Immature natural killer cell (primary cell): Measurements from ENCODE around the gene PTPMT1. TPM values are rescaled to one million over a fixed set of nuclear protein-coding genes. Genes with fewer than 3 reads are reported as not detected.
"Not testable (repeated sequence)": the region's sequence is repeated elsewhere in the genome, so short reads cannot be mapped to it uniquely, and the experiment has no call there.

ENCODE experiments used
- DNase-seq, 3 donors: peaks; one replicate each; pipeline ENCODE4 v3.0.0; 2022; ENCODE audit warnings: mixed read lengths in 1 of 3
- H3K27ac Mint-ChIP-seq, 6 donors: one replicate each; pipeline ENCODE4 v1.8.0; 2020; ENCODE audit warnings: mixed read lengths in 6 of 6, mild to moderate bottlenecking in 5 of 6, inconsistent platforms in 4 of 6, moderate library complexity in 3 of 6
- H3K27me3 Mint-ChIP-seq, 3 donors: one replicate each; pipeline ENCODE4 v1.8.0; 2020 to 2021; ENCODE audit warnings: low read depth in 3 of 3, mild to moderate bottlenecking in 3 of 3, mixed read lengths in 3 of 3, moderate library complexity in 3 of 3, inconsistent platforms in 1 of 3
- H3K36me3 Mint-ChIP-seq, 3 donors: one replicate each; pipeline ENCODE4 v1.8.0; 2020; ENCODE audit warnings: mixed read lengths in 3 of 3, inconsistent platforms in 2 of 3, mild to moderate bottlenecking in 2 of 3
- H3K4me1 Mint-ChIP-seq, 2 donors: one replicate each; pipeline ENCODE4 v1.8.0; 2020; ENCODE audit warnings: inconsistent platforms in 2 of 2, mild to moderate bottlenecking in 2 of 2, mixed read lengths in 2 of 2, moderate library complexity in 1 of 2
- H3K4me3 Mint-ChIP-seq, 5 donors: one replicate each; pipeline ENCODE4 v1.8.0; 2020; ENCODE audit warnings: mild to moderate bottlenecking in 5 of 5, mixed read lengths in 5 of 5, inconsistent platforms in 3 of 5, moderate library complexity in 3 of 5
- H3K9me3 Mint-ChIP-seq, 6 donors: one replicate each; pipeline ENCODE4 v1.8.0; 2020; ENCODE audit warnings: mild to moderate bottlenecking in 6 of 6, mixed read lengths in 6 of 6, inconsistent platforms in 4 of 6, moderate library complexity in 3 of 6
- polyA plus RNA-seq, 3 donors: library from polyadenylated mRNA; unstranded; fragments of 300-500 nt; fragmentation: Illumina TruSeq; gene quantifications; one replicate each; pipeline ENCODE4 v1.2.3, GENCODE V29; 2021

The PTPMT1 gene
- polyA plus RNA-seq, 3 donors from 2014 or later = 62.2 to 117 (median 80.2) TPM

DNA sequence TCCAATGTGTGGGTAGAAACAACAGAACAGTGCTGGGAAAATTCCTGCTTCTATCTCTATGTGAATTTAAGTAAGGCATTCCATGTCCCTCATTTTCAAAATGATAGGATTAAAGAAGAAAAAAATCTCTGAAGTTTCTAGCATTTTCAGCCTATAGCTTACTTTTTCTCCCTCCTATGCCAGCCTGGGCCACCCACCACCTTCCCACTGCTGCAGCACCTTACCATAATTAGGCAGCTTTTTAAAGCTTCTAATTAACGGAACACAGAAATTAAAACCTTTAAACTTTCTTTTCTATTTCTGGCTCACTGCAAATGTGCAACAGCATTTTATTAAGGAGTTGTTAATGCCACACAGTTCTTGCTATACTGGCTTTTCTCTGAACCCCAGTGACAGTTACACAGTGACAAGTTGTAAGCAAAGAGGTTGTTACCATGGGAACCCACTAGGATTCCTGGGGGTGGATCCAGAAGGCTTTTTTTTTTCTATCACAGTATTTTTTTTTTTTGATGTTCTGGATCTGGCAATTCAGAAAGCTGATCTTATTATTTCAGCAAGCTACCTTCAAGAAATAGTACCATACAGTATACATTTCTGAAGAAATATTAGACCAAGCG lies 32.7 kb upstream of the PTPMT1 start:
- Mint-ChIP-seq H3K27me3 (peaks cover 0 to 1% (median 0%) of the 10 kb centered on the region in 3 donors), H3K36me3 (no peaks in the 10 kb centered on the region), H3K27ac (peak overlapping the region in 1 of 6 donors; percentile 7), H3K4me3 (no peak overlapping the region), H3K4me1 (peaks cover 35 to 57% of the 10 kb centered on the region in 2 donors), H3K9me3 (no peaks in the 10 kb centered on the region)
- DNase-seq = no peak

DNA sequence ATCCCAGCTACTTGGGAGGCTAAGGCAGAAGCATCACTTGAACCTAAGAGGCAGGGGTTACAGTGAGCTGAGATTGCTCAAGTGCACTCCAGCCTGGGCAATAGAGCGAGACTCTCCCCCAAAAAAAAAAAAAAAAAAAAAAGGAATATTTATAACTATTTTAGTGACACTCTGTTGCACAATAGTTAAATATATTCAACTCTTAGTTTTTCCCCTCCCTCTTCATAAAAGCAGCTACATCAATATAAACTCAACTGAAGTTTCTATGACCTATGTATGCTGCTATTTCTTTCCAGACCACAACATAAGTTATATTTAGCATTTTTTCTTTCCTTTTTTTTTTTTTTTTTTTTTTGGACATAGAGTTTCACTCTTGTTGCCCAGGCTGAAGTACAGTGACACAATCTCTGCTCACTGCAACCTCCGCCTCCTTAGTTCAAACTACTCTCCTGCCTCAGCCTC lies 31.7 kb upstream of the PTPMT1 start:
- no peak overlapping the region for H3K27ac Mint-ChIP-seq
- peaks cover 39 to 59% of the 10 kb centered on the region in 2 donors for H3K4me1 Mint-ChIP-seq
- H3K4me3 Mint-ChIP-seq = no peak overlapping the region

DNA sequence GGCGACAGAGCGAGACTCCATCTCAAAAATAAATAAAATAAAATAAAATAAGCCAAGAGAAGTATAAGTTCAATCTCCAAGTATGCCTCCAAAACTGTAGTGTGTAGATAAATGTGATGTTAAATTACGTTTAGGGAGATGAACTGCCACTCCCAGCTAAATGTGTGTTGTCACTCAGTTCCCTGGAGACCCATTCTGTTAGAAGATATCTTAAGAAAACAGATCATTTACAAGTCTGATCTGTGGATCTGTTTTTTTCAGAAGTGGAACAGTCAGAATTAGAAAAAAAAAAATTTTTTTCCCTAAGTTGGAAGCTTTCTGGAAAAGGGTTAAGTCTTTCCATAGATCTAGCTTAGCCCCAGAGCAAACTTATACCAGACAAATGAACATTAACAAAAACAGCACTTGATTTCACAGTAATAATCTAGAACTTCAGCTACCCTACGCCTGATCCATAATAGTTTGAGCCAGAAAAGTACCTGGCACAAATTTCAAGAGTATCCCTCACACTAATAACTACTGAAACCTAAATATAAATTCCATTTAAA lies 30.6 kb upstream of the PTPMT1 start:
- peak overlapping the region in 2 of 6 donors; percentile 14 to 38 for H3K27ac Mint-ChIP-seq
- peaks cover 0 to 3% (median 0%) of the 10 kb centered on the region in 3 donors for H3K27me3 Mint-ChIP-seq
- H3K9me3 Mint-ChIP-seq = no peaks in the 10 kb centered on the region
- DNase-seq = no peak
- H3K4me1 Mint-ChIP-seq = peaks cover 47 to 65% of the 10 kb centered on the region in 2 donors
- no peaks in the 10 kb centered on the region for H3K36me3 Mint-ChIP-seq
- no peak overlapping the region for H3K4me3 Mint-ChIP-seq

More for the DNA sequence above, 31.7 kb upstream of the PTPMT1 start:
- no peak for DNase-seq
- H3K27me3 Mint-ChIP-seq = peaks cover 0 to 3% (median 0%) of the 10 kb centered on the region in 3 donors
- no peaks in the 10 kb centered on the region for H3K36me3 Mint-ChIP-seq
- H3K9me3 Mint-ChIP-seq = no peaks in the 10 kb centered on the region

DNA sequence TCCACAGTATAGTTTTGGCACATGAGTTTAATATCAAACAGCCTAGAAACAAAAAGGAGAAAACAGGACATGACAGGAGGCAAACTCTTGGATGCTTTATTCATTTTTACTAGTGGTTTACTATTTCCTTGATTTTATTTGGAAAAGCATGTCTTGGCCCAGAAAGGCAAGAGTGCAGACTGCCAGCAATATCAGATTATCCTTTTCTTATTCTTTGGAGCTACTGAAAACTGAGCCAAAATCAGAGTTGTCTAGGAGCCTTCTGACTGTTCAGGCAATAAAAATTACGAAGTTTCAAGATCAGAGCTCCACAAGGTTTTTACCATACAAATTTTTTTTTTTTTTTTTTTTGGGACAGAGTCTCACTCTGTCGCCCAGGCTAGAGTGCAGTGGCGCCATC lies 28.5 kb upstream of the PTPMT1 start:
- Mint-ChIP-seq H3K4me3 (no peak overlapping the region), H3K36me3 (no peaks in the 10 kb centered on the region), H3K9me3 (no peaks in the 10 kb centered on the region), H3K27ac (no peak overlapping the region), H3K27me3 (peaks cover 0 to 2% (median 0%) of the 10 kb centered on the region in 3 donors), H3K4me1 (peaks cover 57 to 71% of the 10 kb centered on the region in 2 donors)
- DNase-seq = no peak

DNA sequence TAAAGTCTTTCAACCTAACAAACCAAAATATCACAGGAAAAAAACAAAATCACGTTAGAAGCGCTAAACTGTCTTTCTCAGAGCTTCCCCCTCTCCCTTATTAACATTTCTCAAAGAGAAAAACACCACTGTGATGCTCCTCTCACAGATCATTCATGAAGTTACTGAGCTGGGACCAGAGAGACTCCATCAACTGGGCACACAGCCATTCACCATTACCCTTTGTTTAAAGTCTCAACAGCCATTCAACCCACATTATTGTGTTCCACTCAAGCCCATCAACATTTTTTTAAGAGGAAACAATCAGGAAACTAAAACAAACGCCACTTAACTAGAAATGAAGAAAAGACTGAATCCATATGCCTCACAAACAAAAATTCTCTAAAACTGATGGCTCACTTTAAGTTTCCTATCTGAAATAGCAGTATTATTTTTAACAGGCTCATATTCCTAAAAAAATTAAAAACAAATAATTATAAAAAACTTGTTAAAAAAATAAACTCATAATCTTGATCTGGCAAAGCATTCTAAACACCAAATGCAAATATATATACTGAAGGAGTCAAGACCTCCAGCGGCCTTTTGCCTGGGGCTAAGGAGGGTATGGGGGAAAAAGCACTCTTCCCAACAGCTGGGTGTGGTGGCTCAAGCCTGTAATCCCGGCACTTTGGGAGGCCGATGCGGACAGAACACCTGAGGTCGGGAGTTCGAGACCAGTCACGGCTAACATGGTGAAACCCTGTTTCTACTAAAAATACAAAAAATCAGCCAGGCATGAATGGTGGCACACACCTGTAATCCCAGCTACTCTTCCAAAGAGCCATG lies 26.4 kb upstream of the PTPMT1 start:
- Mint-ChIP-seq H3K4me3 (no peak overlapping the region), H3K4me1 (peaks cover 66 to 83% of the 10 kb centered on the region in 2 donors), H3K9me3 (no peaks in the 10 kb centered on the region), H3K27me3 (peaks cover 0 to 2% (median 0%) of the 10 kb centered on the region in 3 donors), H3K27ac (peak overlapping the region; percentile 18 to 68 (median 53)), H3K36me3 (no peaks in the 10 kb centered on the region)
- no peak for DNase-seq

DNA sequence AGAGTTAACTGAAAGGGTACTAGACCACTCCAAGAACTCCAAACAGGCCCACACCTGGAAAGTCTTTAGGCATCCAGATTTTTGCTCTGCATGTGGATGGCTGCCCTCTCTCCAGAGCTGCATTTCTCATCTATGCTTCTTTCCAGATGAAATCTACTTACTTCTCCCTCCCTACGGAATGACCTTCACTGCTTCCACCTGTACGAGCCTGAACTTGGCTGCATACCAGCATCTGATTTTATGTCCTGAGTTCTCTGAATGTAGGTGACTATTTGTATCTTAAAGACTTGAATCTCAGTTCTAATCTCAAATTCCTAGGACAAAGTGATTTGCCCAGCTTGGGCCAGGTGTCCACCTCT lies 25.7 kb upstream of the PTPMT1 start:
- H3K4me1 Mint-ChIP-seq = peaks cover 73 to 89% of the 10 kb centered on the region in 2 donors
- H3K27ac Mint-ChIP-seq = peak overlapping the region in 5 of 6 donors; percentile 36 to 85 (median 58)
- no peak for DNase-seq
- H3K9me3 Mint-ChIP-seq = no peaks in the 10 kb centered on the region
- H3K36me3 Mint-ChIP-seq = no peaks in the 10 kb centered on the region
- peaks cover 0 to 2% (median 0%) of the 10 kb centered on the region in 3 donors for H3K27me3 Mint-ChIP-seq
- peak overlapping the region; percentile 3 to 68 (median 48) for H3K4me3 Mint-ChIP-seq

DNA sequence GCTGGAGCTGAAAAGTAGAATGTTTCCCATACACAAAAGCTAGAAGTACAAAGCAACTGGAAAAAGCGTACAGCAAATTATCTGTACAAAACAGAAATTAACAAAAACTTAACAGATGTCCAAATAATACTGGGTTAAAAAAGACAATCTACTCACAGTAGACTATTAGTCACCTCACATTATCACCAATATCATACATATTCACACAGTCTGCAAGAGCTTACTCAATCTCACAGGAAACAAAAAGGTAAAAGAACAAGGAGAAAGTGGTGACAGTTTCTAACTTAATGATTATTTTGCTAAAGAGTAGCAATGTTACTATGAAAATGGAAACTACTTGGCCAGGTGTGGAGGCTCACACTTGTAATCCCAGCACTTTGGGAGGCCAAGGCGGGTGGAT lies 24.3 kb upstream of the PTPMT1 start:
- Mint-ChIP-seq H3K36me3 (no peaks in the 10 kb centered on the region), H3K4me1 (peaks cover 70 to 86% of the 10 kb centered on the region in 2 donors), H3K9me3 (no peaks in the 10 kb centered on the region), H3K27ac (peak overlapping the region; percentile 36 to 85 (median 78)), H3K4me3 (peak overlapping the region; percentile 48 to 68 (median 58)), H3K27me3 (peaks cover 0 to 2% (median 0%) of the 10 kb centered on the region in 3 donors)
- no peak for DNase-seq

DNA sequence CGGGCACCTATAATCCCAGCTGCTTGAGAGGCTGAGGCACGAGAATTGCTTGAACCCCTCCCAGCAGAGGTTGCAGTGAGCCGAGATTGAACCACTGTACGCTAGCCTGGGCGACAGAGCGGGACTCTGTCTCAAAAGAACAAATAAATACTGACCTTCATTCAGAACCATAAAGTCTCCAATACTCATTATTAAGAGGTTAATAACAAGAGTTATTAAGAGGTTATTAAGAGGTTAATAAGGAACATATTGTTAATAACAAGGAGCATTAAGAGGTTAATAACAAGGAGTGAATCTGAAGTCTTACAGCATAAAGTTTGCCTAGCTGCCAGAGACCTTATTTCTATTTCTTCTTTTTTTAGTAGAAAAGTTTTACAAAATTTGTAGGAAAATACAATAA lies 20.1 kb upstream of the PTPMT1 start:
- H3K4me3 Mint-ChIP-seq = no peak overlapping the region
- H3K27ac Mint-ChIP-seq = no peak overlapping the region
- H3K36me3 Mint-ChIP-seq = no peaks in the 10 kb centered on the region
- no peaks in the 10 kb centered on the region for H3K9me3 Mint-ChIP-seq
- H3K27me3 Mint-ChIP-seq = peaks cover 0 to 3% (median 2%) of the 10 kb centered on the region in 3 donors
- H3K4me1 Mint-ChIP-seq = peaks cover 68 to 82% of the 10 kb centered on the region in 2 donors
- DNase-seq = no peak

DNA sequence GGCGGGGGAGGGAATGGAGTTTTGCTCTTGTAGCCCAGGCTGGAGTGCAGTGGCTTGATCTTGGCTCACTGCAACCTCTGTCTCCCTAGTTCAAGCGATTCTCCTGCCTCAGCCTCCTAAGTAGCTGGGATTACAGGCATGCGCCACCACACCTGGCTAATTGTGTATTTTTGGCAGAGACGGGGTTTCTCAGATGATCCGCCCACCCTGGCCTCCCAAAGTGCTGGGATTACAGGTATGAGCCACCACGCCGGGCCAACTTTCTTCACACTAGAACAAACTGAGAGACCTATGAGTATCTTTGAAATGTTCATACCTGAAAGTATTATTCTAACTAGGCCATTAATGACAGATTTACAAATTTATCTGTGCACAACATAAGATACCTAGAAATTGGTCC lies 19.1 kb upstream of the PTPMT1 start:
- not testable (repeated sequence) for H3K27ac Mint-ChIP-seq, H3K36me3 Mint-ChIP-seq, DNase-seq, H3K27me3 Mint-ChIP-seq, H3K9me3 Mint-ChIP-seq
- Mint-ChIP-seq H3K4me1 (peaks cover 68 to 82% of the 10 kb centered on the region in 2 donors), H3K4me3 (peak overlapping the region in 1 of 5 donors; percentile 14)

DNA sequence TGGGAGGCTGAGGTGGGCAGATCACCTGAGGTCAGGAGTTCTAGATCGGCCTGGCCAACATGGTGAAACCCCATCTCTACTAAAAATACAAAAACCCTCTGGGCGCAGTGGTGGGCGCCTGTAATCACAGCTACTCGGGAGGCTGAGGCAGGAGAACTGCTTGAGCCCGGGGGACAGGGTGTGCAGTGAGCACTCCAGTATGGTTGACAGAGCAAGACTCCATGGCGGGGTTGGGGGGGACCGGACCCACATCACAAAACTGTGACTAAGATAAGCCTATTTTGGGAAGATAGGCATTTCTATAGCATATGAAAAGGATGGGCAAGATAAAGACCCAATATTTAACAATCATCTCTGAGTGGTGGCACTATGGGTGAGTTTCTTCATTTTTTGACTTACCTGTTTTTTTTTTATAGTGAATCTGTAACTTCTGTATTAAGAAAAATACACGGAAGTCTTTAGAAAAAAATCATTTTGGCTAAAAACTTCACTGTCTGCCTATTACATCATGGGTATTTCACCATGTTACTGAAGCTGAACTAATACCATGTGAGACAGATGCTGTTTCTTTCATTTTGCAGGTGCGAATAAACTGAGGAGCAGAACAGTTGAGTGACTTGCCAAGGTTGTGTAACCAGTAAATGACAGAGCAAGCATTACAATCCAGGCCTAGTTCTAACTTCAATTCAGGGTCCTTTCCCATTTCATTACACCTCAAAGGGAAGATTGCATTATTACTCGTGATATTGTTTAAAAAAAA lies 14.9 kb upstream of the PTPMT1 start:
- Mint-ChIP-seq H3K9me3 (no peaks in the 10 kb centered on the region), H3K4me1 (peaks cover 56 to 72% of the 10 kb centered on the region in 2 donors), H3K27ac (peak overlapping the region; percentile 57 to 93 (median 84)), H3K36me3 (no peaks in the 10 kb centered on the region), H3K4me3 (peak overlapping the region; percentile 27 to 98 (median 97)), H3K27me3 (peaks cover 0 to 8% (median 3%) of the 10 kb centered on the region in 3 donors)
- DNase-seq = no peak

DNA sequence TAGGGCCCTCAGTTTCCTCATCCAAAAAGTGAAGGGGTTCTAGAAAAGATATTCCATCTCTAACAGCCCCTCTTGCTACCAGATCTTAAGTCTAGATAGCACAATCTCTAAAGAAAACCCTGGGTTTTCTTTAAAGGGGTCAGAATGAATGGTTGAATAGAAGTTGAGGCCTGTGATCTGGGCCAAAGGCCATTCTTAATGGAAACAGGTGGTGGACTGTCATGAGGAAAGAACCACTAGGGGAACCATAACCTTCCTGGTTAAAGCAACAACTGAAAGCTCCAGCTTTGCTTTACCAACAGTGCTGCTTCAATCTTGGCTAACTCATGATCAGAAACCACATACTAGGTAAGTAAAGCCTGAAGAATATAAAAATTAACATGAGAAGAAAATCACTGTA lies 14.3 kb upstream of the PTPMT1 start:
- DNase-seq = no peak

DNA sequence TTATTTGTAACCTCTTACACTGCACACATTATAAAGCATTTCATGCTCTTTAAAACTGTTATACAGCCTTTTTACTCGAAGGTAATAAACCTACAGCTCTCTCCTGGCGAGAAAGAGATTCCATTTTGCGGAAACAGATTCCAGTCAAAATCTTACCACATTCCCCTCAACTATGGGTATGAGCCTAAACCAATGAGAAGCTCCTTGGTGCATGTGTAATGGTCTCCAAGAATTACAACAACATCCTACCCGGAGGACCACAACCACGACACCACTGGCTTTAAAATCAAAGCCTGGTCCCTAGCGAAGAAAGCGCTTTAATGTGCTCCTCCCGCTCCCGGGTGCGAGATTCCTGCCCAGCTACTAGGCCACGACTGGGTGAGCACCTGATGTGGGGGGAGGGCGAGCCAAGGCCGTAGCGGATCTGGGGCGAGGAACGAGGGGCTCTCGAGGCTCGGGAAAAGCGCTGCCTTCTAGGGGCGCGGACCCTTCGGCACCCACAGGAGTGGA lies 13.3 kb upstream of the PTPMT1 start:
- DNase-seq = peak in 1 of 3 donors; percentile 7
- peaks cover 51 to 67% of the 10 kb centered on the region in 2 donors for H3K4me1 Mint-ChIP-seq
- H3K4me3 Mint-ChIP-seq = peak overlapping the region; percentile 94 to 98 (median 97)
- peak overlapping the region; percentile 89 to 96 (median 93) for H3K27ac Mint-ChIP-seq
- H3K36me3 Mint-ChIP-seq = no peaks in the 10 kb centered on the region
- H3K27me3 Mint-ChIP-seq = peaks cover 0 to 8% (median 3%) of the 10 kb centered on the region in 3 donors
- H3K9me3 Mint-ChIP-seq = no peaks in the 10 kb centered on the region

More for the DNA sequence above, 14.3 kb upstream of the PTPMT1 start:
- no peaks in the 10 kb centered on the region for H3K9me3 Mint-ChIP-seq
- peak overlapping the region; percentile 73 to 96 (median 92) for H3K27ac Mint-ChIP-seq
- peak overlapping the region; percentile 94 to 98 (median 97) for H3K4me3 Mint-ChIP-seq
- peaks cover 0 to 8% (median 3%) of the 10 kb centered on the region in 3 donors for H3K27me3 Mint-ChIP-seq
- no peaks in the 10 kb centered on the region for H3K36me3 Mint-ChIP-seq
- H3K4me1 Mint-ChIP-seq = peaks cover 54 to 70% of the 10 kb centered on the region in 2 donors
